NCI-H524 (cell line): ENCODE results near the gene PLAU.
A peak's percentile ranks its signal among the peaks of the same experiment; 100 is the strongest.

Experiments used
- DNase-seq, 2 experiments: peaks; one replicate each; lab custom pipeline; 2025; lab: John Stamatoyannopoulos, UW

Gene PLAU

DNA sequence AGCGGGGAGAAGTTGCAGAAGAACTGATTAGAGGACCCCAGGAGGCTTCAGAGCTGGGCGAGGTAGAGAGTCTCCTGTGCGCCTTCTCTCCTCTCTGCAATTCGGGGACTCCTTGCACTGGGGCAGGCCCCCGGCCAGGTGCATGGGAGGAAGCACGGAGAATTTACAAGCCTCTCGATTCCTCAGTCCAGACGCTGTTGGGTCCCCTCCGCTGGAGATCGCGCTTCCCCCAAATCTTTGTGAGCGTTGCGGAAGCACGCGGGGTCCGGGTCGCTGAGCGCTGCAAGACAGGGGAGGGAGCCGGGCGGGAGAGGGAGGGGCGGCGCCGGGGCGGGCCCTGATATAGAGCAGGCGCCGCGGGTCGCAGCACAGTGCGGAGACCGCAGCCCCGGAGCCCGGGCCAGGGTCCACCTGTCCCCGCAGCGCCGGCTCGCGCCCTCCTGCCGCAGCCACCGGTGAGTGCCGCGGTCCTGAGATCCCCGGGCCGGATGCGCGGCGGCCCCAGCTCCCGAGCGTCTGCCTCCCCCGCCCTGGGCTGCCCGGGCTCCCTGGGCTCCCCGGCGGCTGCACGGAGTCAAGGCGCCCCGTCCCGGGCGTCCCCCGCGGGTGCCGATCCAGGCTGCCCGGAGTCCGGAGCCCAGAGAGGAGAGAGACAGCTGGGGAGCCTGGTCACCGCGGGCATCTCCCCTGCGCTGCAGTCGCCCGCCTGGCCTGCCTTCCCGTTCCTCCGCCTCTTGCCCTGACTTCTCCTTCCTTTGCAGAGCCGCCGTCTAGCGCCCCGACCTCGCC is at the start of gene PLAU:
Gene PLAU, plus strand, starts transcription at position 369 of the 789 bp plus-strand sequence. CDS start 424 bp downstream, outside the sequence.
- DNase-seq, result peak in 1 of 2 experiments; percentile 10

- DNase-seq, result no peak
Measured at GRCh38 chr10:73862011-73862410, 48.9 kb upstream of the PLAU start.

DNA sequence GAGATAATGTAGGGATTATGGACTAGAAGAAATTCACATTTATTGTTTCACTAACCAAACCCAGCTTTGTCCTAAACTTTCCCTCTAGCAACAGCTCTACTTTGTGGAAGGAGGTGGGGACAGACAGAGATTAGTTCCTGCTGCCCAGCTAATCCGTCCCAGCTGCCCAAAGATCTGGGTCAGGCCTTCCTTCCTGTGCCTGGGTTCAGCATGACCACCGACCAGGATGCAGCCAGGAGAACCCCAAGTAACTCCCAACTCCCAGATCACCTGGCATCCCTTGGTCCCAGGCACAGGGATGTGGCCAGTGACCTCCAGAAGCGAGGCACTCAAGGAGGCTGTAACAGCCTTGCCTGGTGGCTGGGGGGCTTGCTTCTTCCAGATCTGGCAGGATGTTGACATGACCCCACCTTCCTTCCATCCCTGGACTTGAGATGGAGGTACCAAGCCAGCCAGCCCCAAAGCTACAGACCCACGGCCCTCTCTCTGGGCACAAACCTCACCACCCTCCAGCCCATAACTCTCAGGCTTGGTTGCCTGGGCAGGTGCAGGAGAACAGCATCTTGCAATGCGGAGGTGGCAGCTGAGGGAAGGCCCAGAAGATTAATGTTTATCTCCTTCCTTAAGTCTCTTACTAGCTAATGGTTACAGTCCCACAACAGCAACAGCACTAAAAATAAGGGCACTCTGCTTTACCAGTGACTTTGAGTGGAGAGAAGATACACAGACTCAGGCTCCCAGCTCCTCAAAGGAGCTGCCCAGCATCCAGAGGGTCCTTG is 47.7 kb upstream of the PLAU start:
- no peak for DNase-seq

DNA sequence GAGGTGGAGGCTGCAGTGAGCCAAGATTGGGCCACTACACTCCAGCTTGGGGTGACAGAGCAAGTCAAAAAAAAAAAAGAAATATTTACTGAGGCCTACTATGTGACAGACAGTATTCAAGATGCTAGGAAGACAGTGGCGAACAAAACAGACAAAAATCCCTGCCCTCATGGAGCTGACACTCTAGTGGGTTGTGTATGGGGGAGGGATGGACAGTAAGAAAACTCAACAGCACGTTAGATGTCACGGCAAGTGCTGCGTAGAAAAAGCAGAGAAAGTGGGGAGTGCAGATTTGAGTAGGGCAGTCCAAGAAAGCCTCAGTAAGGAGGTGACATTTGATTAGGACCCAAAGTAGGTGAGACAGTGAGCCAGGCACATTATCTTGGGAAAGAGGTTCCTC is 46.7 kb upstream of the PLAU start:
- DNase-seq, result no peak

DNA sequence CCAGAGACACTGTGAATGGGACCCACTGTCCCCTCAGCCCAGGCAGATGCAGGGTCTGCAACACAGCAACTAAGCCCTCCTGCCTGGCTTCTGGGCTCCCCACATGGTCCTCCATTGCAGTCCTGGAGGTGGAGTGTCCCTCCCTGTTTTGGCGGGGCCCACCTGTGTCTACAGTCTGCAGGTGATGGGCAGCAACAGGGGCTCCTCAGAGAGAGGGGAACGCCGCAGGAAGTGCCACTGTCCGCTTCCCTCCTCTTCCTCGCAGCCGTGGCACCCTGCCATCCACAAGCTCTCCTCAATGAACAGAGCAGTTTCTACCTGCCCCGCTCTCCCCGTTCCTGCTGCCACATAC is 45.8 kb upstream of the PLAU start:
- DNase-seq, result no peak

DNA sequence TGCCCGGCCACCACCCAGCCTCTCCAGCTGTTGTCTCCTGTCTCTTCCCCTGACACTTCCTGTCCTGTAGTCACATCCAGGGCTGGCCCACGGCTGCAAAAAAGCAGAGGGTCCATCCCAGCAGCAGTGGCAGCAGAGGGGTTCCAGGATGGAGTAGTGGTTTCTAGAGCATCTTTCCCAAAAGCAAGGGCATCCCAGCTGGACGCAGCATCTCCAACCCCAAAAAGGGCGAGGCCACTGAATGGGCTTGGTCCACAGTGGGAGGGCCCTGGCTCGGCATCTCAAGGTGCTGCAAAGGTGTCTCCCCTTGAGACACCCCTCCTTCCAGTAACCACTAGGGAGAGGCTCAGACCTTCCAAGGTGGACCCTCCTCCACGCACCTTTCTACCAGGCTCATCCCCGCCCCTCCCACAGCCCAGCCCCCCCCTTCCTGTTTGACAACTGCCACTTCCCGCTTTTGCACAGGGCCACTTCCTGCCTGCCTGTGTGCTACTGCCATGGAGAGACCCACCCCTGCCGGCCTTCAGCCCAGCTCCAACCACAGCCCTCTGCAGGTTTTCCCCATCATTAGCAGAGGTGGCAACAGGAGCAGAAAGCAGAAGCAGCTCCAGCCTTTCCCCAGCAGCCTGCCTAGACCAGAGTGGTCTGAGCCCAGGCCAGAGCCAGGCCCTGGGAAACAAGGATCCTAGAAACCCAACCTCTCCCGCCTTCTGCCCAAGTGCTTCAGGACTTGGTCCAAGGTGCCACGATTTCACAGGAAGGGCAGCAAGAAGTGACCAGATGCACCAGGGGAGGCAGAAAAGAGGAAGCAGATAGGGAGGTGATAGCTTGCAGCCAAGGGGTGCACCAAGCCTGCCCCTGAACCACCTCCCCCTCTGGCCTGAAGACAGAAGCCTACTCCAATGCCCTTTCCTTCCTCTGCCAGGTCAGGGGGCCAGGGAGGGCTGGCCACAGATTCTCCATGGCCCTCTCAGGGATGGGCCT is 45.2 kb upstream of the PLAU start:
- DNase-seq, result no peak

- DNase-seq, result no peak
Measured at GRCh38 chr10:73866621-73867020, 44.3 kb upstream of the PLAU start.

- no peak for DNase-seq
Measured at GRCh38 chr10:73867126-73867807, 43.7 kb upstream of the PLAU start.

DNA sequence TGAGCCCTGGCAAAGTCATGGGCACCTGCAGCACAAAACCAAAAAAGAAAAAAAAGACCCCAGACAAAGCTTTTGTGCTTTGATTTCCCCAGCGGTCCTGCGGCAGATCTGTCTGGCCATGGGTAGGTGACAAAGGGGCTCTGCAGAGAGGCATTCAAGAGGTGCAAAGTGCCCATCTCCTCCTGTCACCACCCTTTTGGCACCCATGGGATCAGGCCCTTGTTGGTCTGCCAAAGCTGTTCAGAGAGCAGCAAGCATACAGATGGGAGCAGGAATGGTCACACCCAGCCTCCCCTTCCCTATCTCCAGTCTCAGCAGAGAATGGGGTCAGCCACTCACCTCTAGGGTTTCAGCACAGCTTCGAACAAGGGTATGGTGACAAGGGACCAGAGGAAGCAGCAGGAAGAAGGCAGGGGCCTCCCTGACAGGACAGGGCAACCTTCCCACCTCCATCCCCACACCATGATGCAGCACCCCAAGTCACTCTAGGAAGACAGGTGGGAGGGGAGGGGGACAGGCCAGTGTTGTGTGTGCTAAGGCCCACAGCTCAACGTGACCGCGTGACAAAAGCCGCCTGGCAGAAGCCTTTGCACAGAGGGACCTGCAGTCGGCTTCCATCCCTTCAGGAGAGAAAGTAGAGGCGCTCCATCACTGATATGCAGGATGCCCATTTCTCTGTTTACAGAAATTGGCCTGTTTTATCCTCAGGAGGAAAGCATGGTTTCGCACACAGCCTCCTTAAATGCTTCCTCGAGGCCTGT is 42.9 kb upstream of the PLAU start:
- no peak for DNase-seq

DNA sequence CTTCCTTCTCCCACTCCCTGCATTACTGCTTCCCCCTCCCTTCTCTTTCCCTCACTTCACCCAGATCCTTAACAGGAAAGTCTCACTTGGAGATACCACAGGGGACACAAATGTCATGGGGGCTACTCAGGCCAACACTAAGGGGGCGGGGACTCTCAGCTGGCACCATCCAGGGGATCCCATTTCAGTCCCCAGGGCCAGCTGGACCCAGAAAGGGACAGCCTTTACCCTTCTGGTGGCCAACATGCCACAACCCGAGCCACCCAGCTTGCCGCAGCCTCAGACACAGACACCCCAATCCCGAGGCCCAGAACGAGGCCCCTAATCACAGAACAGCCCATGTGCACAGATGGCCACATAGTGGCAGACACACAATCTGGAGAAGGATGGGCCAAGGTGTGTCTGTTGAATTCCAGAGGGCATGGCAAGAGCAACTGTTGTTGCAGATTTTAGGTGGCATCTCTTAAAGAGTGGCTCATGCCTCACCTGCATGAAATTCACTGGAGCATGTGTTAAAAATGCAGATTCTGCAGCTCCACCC is 42.2 kb upstream of the PLAU start:
- no peak for DNase-seq

DNA sequence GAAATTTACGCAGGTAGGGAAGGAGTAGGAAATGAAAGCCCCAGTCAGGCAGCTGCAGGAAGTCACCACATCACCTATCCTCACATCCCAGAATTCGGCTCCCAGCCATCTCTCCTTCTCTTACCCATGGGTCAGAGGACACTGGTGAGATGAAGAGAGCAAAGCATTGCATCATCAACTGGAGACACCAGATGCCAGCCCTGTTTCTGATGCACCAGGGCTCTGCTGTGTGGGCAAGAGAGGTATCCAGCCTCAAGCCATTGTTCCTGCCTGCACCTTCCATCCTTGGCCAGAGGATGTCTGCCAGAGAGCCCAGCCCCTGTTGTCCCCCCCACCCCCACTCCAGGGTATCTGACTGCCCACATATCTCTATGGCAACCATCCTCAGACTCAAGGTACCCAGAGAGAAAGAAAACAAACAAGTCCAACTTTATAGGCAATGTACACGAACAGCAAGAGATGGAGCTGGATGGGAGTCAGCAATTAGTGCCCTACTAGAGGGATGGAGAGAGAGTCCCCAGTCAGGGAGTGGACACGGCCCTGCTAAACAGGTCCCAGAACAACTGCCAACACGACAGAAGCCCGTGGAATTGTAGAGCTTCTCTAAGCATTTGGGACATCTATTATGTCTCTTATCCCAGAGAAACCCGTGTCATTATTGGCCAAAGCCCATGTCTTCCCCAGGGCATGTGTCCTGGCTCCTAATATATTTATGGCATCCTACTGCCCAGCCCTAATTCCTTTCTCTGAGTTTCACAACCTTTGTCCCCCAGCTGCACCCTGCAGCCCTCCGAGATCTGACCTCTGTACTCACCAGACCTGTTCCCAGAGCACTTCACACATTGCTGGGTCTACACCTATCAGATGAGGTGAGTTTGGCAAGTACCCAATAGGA is 39.4 kb upstream of the PLAU start:
- DNase-seq, result no peak

- no peak for DNase-seq
Measured at GRCh38 chr10:73872190-73872710, 38.7 kb upstream of the PLAU start.

- no peak for DNase-seq
Measured at GRCh38 chr10:73873142-73873837, 37.6 kb upstream of the PLAU start.

GRCh38 chr10:73873838-73874215 is 37.1 kb upstream of the PLAU start:
- no peak for DNase-seq

DNA sequence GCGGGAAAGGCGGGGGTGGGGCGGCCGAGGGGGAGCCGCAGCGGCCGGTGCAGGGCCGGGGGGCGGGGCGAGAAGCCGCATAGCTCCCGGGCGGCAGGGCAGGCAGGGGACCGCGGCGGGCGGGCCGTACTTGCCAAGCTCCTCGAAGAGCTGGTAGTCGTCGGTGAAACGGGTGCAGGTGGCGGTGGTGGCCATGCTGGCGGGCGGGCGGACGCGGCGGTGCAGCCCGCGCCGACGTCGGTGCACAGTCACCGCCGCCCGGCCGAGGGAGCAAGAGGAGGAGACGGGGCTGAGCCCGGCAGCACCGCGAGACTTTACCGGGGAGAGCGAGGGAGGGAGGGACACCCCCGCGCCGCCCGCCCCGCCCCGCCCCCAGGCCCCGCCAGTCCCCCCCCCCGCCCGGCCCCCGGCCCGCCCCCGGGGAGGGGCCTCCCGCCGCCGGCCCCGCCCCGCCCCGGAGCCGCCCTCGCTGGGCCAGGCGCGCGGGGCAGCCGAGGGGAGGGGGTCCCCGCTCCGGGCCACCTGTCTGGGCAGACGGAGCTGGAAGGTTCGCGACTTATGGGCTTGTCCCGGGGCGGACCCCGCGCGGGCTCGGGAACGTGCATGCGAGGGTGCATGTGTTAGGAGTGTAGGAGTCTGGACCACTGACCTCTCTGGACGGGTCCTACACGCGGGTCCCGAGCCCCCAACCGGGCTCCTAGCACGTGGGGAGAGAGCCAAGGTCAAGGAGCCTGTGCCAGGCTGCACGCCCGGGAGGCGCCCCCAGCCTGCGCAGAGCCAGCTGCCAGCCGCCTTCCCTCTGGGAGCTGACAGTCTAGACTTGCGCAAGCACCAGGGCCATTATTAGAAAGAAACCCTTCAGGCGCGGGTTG is 36.4 kb upstream of the PLAU start, which contains the start of gene CAMK2G:
Gene CAMK2G, minus strand, starts transcription at position 289 of the 872 bp plus-strand sequence. Its CDS starts 94 bp downstream, at position 195.
- peak; percentile 8 to 58 for DNase-seq

DNA sequence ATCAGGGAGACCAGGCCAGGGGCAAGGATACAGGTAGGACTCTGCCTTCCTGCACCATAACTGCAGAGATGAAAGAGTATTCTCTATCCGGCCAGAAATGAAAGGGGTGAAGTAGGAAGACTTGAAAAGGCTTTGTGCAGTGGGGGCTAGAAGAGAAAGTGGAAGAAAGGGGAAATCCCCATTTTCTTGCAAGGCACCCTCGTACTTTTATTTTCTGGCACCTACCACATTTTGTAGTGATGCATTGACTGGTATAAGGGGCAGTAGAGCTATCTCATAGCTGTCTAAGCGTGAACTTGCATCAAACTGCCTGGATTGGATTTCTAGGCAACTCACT is 35.8 kb upstream of the PLAU start:
- DNase-seq, result no peak

DNA sequence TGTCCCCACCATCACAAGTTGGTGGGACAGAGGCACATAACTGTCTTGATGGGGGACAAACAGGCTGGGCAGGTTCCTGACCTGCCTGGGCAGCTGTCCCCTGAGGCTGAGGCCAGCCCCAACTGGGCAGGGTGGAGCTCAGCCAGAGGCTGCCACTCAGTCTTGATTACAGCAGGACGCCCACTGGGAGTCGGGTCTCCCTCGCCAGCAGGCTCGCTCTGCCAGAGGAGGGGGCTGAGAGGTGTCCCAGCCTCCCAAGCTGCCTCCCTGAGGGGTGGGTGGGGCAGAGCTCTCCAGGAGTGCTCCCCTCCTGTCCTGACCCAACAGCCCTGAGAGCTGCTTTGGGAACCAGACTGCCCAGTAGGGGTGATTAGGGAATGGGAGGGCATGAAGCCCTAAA is 34.8 kb upstream of the PLAU start:
- DNase-seq, result no peak

GRCh38 chr10:73876566-73876965 is 34.4 kb upstream of the PLAU start:
- DNase-seq, result no peak
